Fibroblast of lung (primary cell): ENCODE results near the gene ZDHHC16. TPM values are rescaled to one million over a fixed set of nuclear protein-coding genes. Genes with fewer than 3 reads are reported as not detected.

Experiments
- DNase-seq, 2 donors: peaks; one replicate each; pipeline versions ENCODE4 v3.0.0 to v3.0.0-alpha.2; 2010; ENCODE audit warnings: low read depth in 2 of 2
- H2AFZ ChIP-seq: 2 replicates; pipeline ENCODE4 v1.5.1; 2012; ENCODE audit warnings: low read length, control low read depth, inconsistent platforms
- H3K27ac ChIP-seq: 2 replicates; pipeline ENCODE4 v1.5.1; 2011; ENCODE audit warnings: low read length, control low read depth; ENCODE audit not compliant: insufficient read depth
- H3K27me3 ChIP-seq: 2 replicates; pipeline ENCODE4 v1.5.1; 2011; ENCODE audit warnings: mild to moderate bottlenecking, low read length; ENCODE audit not compliant: control insufficient read depth, insufficient read depth
- H3K36me3 ChIP-seq: 2 replicates; pipeline ENCODE4 v1.5.1; 2011; ENCODE audit warnings: low read length; ENCODE audit not compliant: control insufficient read depth, insufficient read depth
- H3K4me1 ChIP-seq: 2 replicates; pipeline ENCODE4 v1.5.1; 2011; ENCODE audit warnings: low read length; ENCODE audit not compliant: control insufficient read depth, insufficient read depth; ENCODE audit errors: extremely low read depth
- H3K4me2 ChIP-seq: 2 replicates; pipeline ENCODE4 v1.5.1; 2011; ENCODE audit warnings: low read length, control low read depth; ENCODE audit not compliant: insufficient read depth; ENCODE audit errors: extremely low read depth
- H3K4me3 ChIP-seq, 4 experiments: fragments of 200-600 bp in 1 of 4; sonication (generic) in 1 of 4; replicated peaks in 1 of 4; 2 replicates each; pipeline ENCODE4 v1.5.1; 2011 to 2016; ENCODE audit warnings: low read length in 4 of 4, low read depth in 3 of 4, mild to moderate bottlenecking in 3 of 4, control low read depth in 2 of 4, inconsistent platforms in 1 of 4, mixed read lengths in 1 of 4; ENCODE audit not compliant: insufficient read depth in 1 of 4; ENCODE audit errors: control extremely low read depth in 1 of 4
- H3K79me2 ChIP-seq: 2 replicates; pipeline ENCODE4 v1.5.1; 2012; ENCODE audit warnings: mild to moderate bottlenecking, low read length, inconsistent platforms; ENCODE audit not compliant: control insufficient read depth, insufficient read depth
- H3K9ac ChIP-seq: 2 replicates; pipeline ENCODE4 v1.5.1; 2011; ENCODE audit warnings: mild to moderate bottlenecking, low read length, control low read depth; ENCODE audit not compliant: insufficient read depth
- H3K9me3 ChIP-seq: 2 replicates; pipeline ENCODE4 v1.5.1; 2012; ENCODE audit warnings: low read depth, low read length; ENCODE audit not compliant: control insufficient read depth, insufficient read depth
- H4K20me1 ChIP-seq: 2 replicates; pipeline ENCODE4 v1.5.1; 2011; ENCODE audit warnings: low read length; ENCODE audit not compliant: control insufficient read depth, insufficient read depth; ENCODE audit errors: extremely low read depth
- CTCF ChIP-seq, 2 donors: IDR thresholded peaks in 1 of 2; conservative IDR thresholded peaks in 1 of 2; 1 replicate in 1 of 2; 2 replicates in 1 of 2; pipeline ENCODE4 v1.5.1; 2011 to 2012; ENCODE audit warnings: low read length in 2 of 2, control low read depth in 1 of 2, inconsistent platforms in 1 of 2, low read depth in 1 of 2, mild to moderate bottlenecking in 1 of 2
- EZH2 ChIP-seq: IDR thresholded peaks from 2 replicates; pipeline ENCODE4 v1.5.1; 2012; ENCODE audit warnings: low read length, control low read depth, mild to moderate bottlenecking; ENCODE audit errors: missing control alignments
- polyA plus RNA-seq, 2 donors: library from polyadenylated mRNA; depleted of rRNA in 1 of 2; stranded (reverse) in 1 of 2; unstranded in 1 of 2; fragments of >200 nt; gene quantifications; 2 replicates each; pipeline ENCODE4 v1.2.1, GENCODE V29; 2011 to 2012; ENCODE audit warnings: missing spikeins in 1 of 2
- total RNA-seq: library from RNA; depleted of rRNA; stranded (reverse); fragments of >200 nt; gene quantifications from 2 replicates; pipeline ENCODE4 v1.2.1, GENCODE V29; 2014

The ZDHHC16 gene
- total and polyA plus RNA-seq, 2 donors (not counting 1 experiment from before 2014, with no cell fraction given) = 39.3 to 60.2 TPM

- H3K4me2 ChIP-seq = peak within 1 kb of the TSS; percentile 84
- H3K27ac ChIP-seq = peak within 1 kb of the TSS; percentile 95
- no peak for TF ChIP-seq EZH2
- no peak for TF ChIP-seq CTCF (conservative IDR thresholded peaks at IDR 0.05 in 1 of 2, IDR thresholded peaks at IDR 0.05 in 1 of 2; ENCODE audit: low read depth in 1 of 2, low read length in 2 of 2)
- no peaks in the 10 kb centered on the region for H4K20me1 ChIP-seq
- peaks cover 65% of the 10 kb centered on the region for H3K79me2 ChIP-seq
- no peaks in the 10 kb centered on the region for H3K27me3 ChIP-seq
- H3K4me1 ChIP-seq = peaks cover 8% of the 10 kb centered on the region
- peaks cover under 1% of the 10 kb centered on the region for H3K36me3 ChIP-seq
- H3K4me3 ChIP-seq = peak within 1 kb of the TSS; percentile 98 to 99 (median 98)
- H3K9me3 ChIP-seq = no peaks in the 10 kb centered on the region
- peak within 1 kb of the TSS; percentile 90 for H3K9ac ChIP-seq
- DNase-seq = peak; percentile 97 to 99
- H2AFZ ChIP-seq = peak within 1 kb of the TSS; percentile 81
These were observed 52.3 kb downstream of the ZDHHC16 start, which contains the start of gene MMS19 for GRCh38 chr10:97498076-97498840. MMS19 (minus strand) TSS chr10:97498422; CDS start chr10:97498384, 38 bp downstream.

- H3K4me3 ChIP-seq = peak within 1 kb of the TSS; percentile 98 to 99 (median 98)
- no peaks in the 10 kb centered on the region for H3K9me3 ChIP-seq
- peak within 1 kb of the TSS; percentile 95 for H3K27ac ChIP-seq
- no peaks in the 10 kb centered on the region for H4K20me1 ChIP-seq
- H3K4me1 ChIP-seq = peaks cover 8% of the 10 kb centered on the region
- peak; percentile 41 to 60 for DNase-seq
- no peaks in the 10 kb centered on the region for H3K27me3 ChIP-seq
- H3K36me3 ChIP-seq = no peaks in the 10 kb centered on the region
- H2AFZ ChIP-seq = peak within 1 kb of the TSS; percentile 81
- peaks cover 61% of the 10 kb centered on the region for H3K79me2 ChIP-seq
- TF ChIP-seq CTCF (conservative IDR thresholded peaks at IDR 0.05 in 1 of 2, IDR thresholded peaks at IDR 0.05 in 1 of 2; ENCODE audit: low read depth in 1 of 2, low read length in 2 of 2) = no peak
- no peak for TF ChIP-seq EZH2
- H3K4me2 ChIP-seq = peak within 1 kb of the TSS; percentile 96
- H3K9ac ChIP-seq = peak within 1 kb of the TSS; percentile 90
These were observed 53.0 kb downstream of the ZDHHC16 start, which contains the start of gene UBTD1 for GRCh38 chr10:97498841-97499560. UBTD1 (plus strand) TSS chr10:97498924; CDS start chr10:97499204, 280 bp downstream.
